HepG2 (cell line): ENCODE results near the gene SNX22. TPM values are rescaled to one million over a fixed set of nuclear protein-coding genes. Genes with fewer than 3 reads are reported as not detected.

Source experiments
- ATF7-NPFF ChIP-seq: sonication (generic); formaldehyde crosslinking; IDR thresholded peaks from 2 replicates; pipeline ENCODE4 v1.8.1; 2023; ENCODE audit warnings: mild to moderate bottlenecking, low read depth, missing genetic modification reagents, moderate library complexity
- FOXO1 ChIP-seq: sonication (generic); formaldehyde crosslinking; IDR thresholded peaks from 2 replicates; pipeline ENCODE4 v1.4.0; 2020; ENCODE audit warnings: missing genetic modification reagents
- HNF4A ChIP-seq: sonication (generic); formaldehyde crosslinking; IDR thresholded peaks from 2 replicates; pipeline ENCODE4 v1.4.0; 2020; ENCODE audit warnings: missing genetic modification reagents
- JUN ChIP-seq: sonication (generic); formaldehyde crosslinking; IDR thresholded peaks from 2 replicates; pipeline ENCODE4 v1.4.0; 2020; ENCODE audit warnings: mild to moderate bottlenecking, missing genetic modification reagents
- PLSCR1 ChIP-seq: sonication (generic); formaldehyde crosslinking; IDR thresholded peaks from 2 replicates; pipeline ENCODE4 v1.5.0; 2020; ENCODE audit warnings: missing genetic modification reagents, mild to moderate bottlenecking, borderline replicate concordance
- PRPF4 ChIP-seq: fragments of 200-400 bp; formaldehyde crosslinking; IDR thresholded peaks from 2 replicates; pipeline ENCODE4 v1.6.1; 2016; ENCODE audit warnings: low read length, low read depth; ENCODE audit not compliant: poor library complexity, severe bottlenecking
- SMC3 ChIP-seq: IDR thresholded peaks from 2 replicates; pipeline ENCODE4 v1.6.1; 2011; ENCODE audit warnings: low read length, improper control_type of control experiment
- YEATS2 ChIP-seq: sonication (generic); formaldehyde crosslinking; IDR thresholded peaks from 2 replicates; pipeline ENCODE4 v1.4.0; 2020; ENCODE audit warnings: missing genetic modification reagents, borderline replicate concordance
- YY1 ChIP-seq: IDR thresholded peaks from 2 replicates; pipeline ENCODE4 v1.6.1; 2011; ENCODE audit warnings: low read length, low read depth, moderate library complexity, mild to moderate bottlenecking; ENCODE audit not compliant: insufficient read depth, insufficient replicate concordance
- ZFP1 ChIP-seq: IDR thresholded peaks from 2 replicates; pipeline ENCODE4 v1.6.1; 2016
- ZNF260 ChIP-seq: sonication (generic); formaldehyde crosslinking; IDR thresholded peaks from 2 replicates; pipeline ENCODE4 v1.4.0; 2020; ENCODE audit warnings: missing genetic modification reagents, low read depth, mild to moderate bottlenecking, borderline replicate concordance
- ZNF274 ChIP-seq: sonication (generic); formaldehyde crosslinking; IDR thresholded peaks from 2 replicates; pipeline ENCODE4 v1.5.1; 2020; ENCODE audit warnings: mild to moderate bottlenecking, missing genetic modification reagents
- ZNF292 ChIP-seq: sonication (generic); formaldehyde crosslinking; IDR thresholded peaks from 2 replicates; pipeline ENCODE4 v1.8.1; 2022; ENCODE audit warnings: mild to moderate bottlenecking, low read depth, missing genetic modification reagents, borderline replicate concordance
- ZNF335 ChIP-seq: sonication (generic); formaldehyde crosslinking; IDR thresholded peaks from 2 replicates; pipeline ENCODE4 v1.4.0; 2020; ENCODE audit warnings: missing genetic modification reagents
- ZNF446 ChIP-seq: sonication (generic); formaldehyde crosslinking; IDR thresholded peaks from 2 replicates; pipeline ENCODE4 v1.5.0; 2020; ENCODE audit warnings: mild to moderate bottlenecking, missing genetic modification reagents
- polyA plus RNA-seq, 8 experiments: library from polyadenylated mRNA; depleted of rRNA in 3 of 8; stranded (reverse) in 7 of 8; unstranded in 1 of 8; fragments of >200 nt; fragmentation: Illumina TruSeq in 4 of 8; extraction: Trizol in 4 of 8; gene quantifications; 2 replicates each; pipeline versions ENCODE4 v1.2.1 to v1.2.3, GENCODE V29; 2011 to 2016; ENCODE audit warnings: low read depth in 4 of 8, missing spikeins in 1 of 8, mixed read lengths in 1 of 8; ENCODE audit not compliant: insufficient read depth in 1 of 8
- total RNA-seq, 5 experiments: library from RNA; depleted of rRNA; stranded (reverse); fragments of >200 nt; fragmentation: Illumina TruSeq; extraction: Trizol; gene quantifications; 2 replicates each; pipeline ENCODE4 v1.2.3, GENCODE V29; 2016; ENCODE audit warnings: low read depth in 1 of 5
- TF ChIP-seq, protein P1 (sequence below): sonication (generic); formaldehyde crosslinking; IDR thresholded peaks from 2 replicates; pipeline ENCODE4 v1.9.0; 2021; ENCODE audit warnings: missing genetic modification reagents, mild to moderate bottlenecking, borderline replicate concordance
- TF ChIP-seq, protein P2 (sequence below): sonication (generic); formaldehyde crosslinking; IDR thresholded peaks from 2 replicates; pipeline ENCODE4 v1.4.0; 2020; ENCODE audit warnings: missing genetic modification reagents
- TF ChIP-seq, protein P3 (sequence below): sonication (generic); formaldehyde crosslinking; IDR thresholded peaks from 2 replicates; pipeline ENCODE4 v1.4.0; 2020; ENCODE audit warnings: missing genetic modification reagents

SNX22 gene
- total and polyA plus RNA-seq, 2 of the 13 experiments (the other 11 are each of a cell fraction or from before 2014, with no cell fraction given), result 2.3 to 5.5 TPM

DNA sequence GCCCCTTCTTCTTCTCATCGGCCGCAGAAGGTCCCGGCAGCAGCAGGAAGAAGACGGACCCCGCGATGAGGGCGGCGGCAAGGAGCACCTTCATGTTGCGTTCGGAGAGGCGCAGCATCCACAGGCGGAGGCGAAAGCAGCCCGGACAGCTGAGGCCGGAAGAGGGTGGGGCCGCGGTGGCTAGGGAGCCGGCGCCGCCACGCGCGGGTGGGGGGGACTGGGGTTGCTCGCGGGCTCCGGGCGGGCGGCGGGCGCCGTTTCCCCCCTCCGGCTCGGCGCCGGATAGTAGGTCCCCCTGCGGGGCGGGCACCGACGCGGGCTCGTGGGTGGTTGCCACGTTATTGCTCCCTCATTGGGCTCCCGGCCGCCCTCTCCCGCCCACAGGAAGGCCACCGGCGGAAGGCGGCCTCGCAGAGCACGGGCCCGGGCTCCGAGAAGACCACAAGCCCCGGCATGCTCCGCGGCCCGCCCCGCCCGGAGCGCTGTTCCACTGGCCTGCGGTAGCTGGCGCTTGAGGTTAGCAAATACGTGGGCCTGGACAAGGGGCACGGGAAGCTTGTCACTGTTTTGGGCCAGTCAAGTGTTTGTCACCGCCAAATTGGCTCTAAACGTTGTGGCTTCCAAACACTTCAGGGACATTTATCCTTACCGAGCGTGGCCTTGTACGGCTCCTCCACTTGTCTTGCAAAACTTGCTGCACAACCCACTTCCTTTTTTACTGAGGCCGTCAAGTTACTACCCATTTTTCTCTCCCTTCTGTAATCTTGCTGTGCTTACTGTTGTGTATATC, 11.5 kb downstream of the SNX22 start, which contains the start of gene PPIB (continued):
- TF ChIP-seq ZNF292 (CRISPR knock-in tag) (0 out of 2 replicates have a peak, but pooled peaks have one; percentile 22), YY1 (no peak), JUN (CRISPR knock-in tag) (0 out of 2 replicates have a peak, but pooled peaks have one; percentile 36), ZNF260 (CRISPR knock-in tag) (no peak), PRPF4 (no peak), HNF4A (CRISPR knock-in tag) (peak; percentile 8; the same call in 1 of the 2 replicates), ZFP1 (no peak; the same call in 1 of the 2 replicates), ZNF274 (CRISPR knock-in tag) (peak; percentile 26; the same call in 1 of the 2 replicates), PLSCR1 (CRISPR knock-in tag) (no peak), SMC3 (no peak), ATF7-NPFF (CRISPR knock-in tag) (peak; percentile 60), ZNF446 (CRISPR knock-in tag) (no peak), YEATS2 (CRISPR knock-in tag) (peak; percentile 70; the same call in 1 of the 2 replicates), ZNF335 (CRISPR knock-in tag) (peak; percentile 79; the same call in 1 of the 2 replicates), FOXO1 (CRISPR knock-in tag) (peak; percentile 44)
- TF ChIP-seq, protein P1, sequence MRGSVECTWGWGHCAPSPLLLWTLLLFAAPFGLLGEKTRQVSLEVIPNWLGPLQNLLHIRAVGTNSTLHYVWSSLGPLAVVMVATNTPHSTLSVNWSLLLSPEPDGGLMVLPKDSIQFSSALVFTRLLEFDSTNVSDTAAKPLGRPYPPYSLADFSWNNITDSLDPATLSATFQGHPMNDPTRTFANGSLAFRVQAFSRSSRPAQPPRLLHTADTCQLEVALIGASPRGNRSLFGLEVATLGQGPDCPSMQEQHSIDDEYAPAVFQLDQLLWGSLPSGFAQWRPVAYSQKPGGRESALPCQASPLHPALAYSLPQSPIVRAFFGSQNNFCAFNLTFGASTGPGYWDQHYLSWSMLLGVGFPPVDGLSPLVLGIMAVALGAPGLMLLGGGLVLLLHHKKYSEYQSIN, result no peak
- TF ChIP-seq, protein P2, sequence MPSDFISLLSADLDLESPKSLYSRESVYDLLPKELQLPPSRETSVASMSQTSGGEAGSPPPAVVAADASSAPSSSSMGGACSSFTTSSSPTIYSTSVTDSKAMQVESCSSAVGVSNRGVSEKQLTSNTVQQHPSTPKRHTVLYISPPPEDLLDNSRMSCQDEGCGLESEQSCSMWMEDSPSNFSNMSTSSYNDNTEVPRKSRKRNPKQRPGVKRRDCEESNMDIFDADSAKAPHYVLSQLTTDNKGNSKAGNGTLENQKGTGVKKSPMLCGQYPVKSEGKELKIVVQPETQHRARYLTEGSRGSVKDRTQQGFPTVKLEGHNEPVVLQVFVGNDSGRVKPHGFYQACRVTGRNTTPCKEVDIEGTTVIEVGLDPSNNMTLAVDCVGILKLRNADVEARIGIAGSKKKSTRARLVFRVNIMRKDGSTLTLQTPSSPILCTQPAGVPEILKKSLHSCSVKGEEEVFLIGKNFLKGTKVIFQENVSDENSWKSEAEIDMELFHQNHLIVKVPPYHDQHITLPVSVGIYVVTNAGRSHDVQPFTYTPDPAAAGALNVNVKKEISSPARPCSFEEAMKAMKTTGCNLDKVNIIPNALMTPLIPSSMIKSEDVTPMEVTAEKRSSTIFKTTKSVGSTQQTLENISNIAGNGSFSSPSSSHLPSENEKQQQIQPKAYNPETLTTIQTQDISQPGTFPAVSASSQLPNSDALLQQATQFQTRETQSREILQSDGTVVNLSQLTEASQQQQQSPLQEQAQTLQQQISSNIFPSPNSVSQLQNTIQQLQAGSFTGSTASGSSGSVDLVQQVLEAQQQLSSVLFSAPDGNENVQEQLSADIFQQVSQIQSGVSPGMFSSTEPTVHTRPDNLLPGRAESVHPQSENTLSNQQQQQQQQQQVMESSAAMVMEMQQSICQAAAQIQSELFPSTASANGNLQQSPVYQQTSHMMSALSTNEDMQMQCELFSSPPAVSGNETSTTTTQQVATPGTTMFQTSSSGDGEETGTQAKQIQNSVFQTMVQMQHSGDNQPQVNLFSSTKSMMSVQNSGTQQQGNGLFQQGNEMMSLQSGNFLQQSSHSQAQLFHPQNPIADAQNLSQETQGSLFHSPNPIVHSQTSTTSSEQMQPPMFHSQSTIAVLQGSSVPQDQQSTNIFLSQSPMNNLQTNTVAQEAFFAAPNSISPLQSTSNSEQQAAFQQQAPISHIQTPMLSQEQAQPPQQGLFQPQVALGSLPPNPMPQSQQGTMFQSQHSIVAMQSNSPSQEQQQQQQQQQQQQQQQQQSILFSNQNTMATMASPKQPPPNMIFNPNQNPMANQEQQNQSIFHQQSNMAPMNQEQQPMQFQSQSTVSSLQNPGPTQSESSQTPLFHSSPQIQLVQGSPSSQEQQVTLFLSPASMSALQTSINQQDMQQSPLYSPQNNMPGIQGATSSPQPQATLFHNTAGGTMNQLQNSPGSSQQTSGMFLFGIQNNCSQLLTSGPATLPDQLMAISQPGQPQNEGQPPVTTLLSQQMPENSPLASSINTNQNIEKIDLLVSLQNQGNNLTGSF (CRISPR knock-in tag), result peak; percentile 71; the same call in 1 of the 2 replicates
- TF ChIP-seq, protein P3, sequence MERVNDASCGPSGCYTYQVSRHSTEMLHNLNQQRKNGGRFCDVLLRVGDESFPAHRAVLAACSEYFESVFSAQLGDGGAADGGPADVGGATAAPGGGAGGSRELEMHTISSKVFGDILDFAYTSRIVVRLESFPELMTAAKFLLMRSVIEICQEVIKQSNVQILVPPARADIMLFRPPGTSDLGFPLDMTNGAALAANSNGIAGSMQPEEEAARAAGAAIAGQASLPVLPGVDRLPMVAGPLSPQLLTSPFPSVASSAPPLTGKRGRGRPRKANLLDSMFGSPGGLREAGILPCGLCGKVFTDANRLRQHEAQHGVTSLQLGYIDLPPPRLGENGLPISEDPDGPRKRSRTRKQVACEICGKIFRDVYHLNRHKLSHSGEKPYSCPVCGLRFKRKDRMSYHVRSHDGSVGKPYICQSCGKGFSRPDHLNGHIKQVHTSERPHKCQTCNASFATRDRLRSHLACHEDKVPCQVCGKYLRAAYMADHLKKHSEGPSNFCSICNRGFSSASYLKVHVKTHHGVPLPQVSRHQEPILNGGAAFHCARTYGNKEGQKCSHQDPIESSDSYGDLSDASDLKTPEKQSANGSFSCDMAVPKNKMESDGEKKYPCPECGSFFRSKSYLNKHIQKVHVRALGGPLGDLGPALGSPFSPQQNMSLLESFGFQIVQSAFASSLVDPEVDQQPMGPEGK (CRISPR knock-in tag), result no peak
